SK-N-SH (cell line): ENCODE data around the gene SCARF1. TPM values are rescaled to one million over a fixed set of nuclear protein-coding genes. Genes with fewer than 3 reads are reported as not detected.

ENCODE experiments used
- CTCF ChIA-PET: fragments of 300-600, 350-600 bp; formaldehyde crosslinking; extraction: SDS; loops from one replicate; lab custom pipeline; 2021; lab: Yijun Ruan, JAX
- POLR2A ChIA-PET: fragments of 350-600 bp; sonication (Branson Sonifier 250); formaldehyde crosslinking; extraction: SDS; loops from one replicate; lab custom pipeline; 2020; ENCODE audit warnings: antibody characterized with exemption, inconsistent platforms; lab: Yijun Ruan, JAX
- DNase-seq: peaks from one replicate; pipeline ENCODE4 v3.0.0; 2012
- H2AFZ ChIP-seq: fragments of 200-600 bp; sonication (generic); 2 replicates; pipeline ENCODE4 v1.8.1; 2016; ENCODE audit warnings: antibody characterized with exemption, mild to moderate bottlenecking, low read depth
- H3F3A ChIP-seq: fragments of 200-600 bp; sonication (generic); replicated peaks from 2 replicates; pipeline ENCODE3; 2016; ENCODE audit warnings: antibody characterized with exemption, mild to moderate bottlenecking; ENCODE audit not compliant: insufficient read depth
- H3K27ac ChIP-seq, 2 experiments: fragments of 200-500 bp in 1 of 2; fragments of 200-600 bp in 1 of 2; sonication (Bioruptor generic) in 1 of 2; sonication (generic), shearing (Covaris generic) in 1 of 2; 2 replicates each; pipeline versions ENCODE4 v1.5.1 to v1.6.1; 2014 to 2016; ENCODE audit warnings: low read depth in 2 of 2, inconsistent platforms in 1 of 2, low read length in 1 of 2, mild to moderate bottlenecking in 1 of 2, mixed read lengths in 1 of 2
- H3K27me3 ChIP-seq: fragments of 200-600 bp; sonication (generic), shearing (Covaris generic); 2 replicates; pipeline ENCODE4 v1.6.1; 2016; ENCODE audit warnings: mixed run types; ENCODE audit not compliant: insufficient read depth
- H3K36me3 ChIP-seq, 2 experiments: fragments of 200-500 bp in 1 of 2; fragments of 200-600 bp in 1 of 2; sonication (Bioruptor generic) in 1 of 2; sonication (generic) in 1 of 2; replicated peaks in 1 of 2; 2 replicates each; pipeline versions ENCODE3 to v1.5.1; 2014 to 2016; ENCODE audit warnings: low read length in 1 of 2, mild to moderate bottlenecking in 1 of 2; ENCODE audit not compliant: insufficient read depth in 2 of 2, control insufficient read depth in 1 of 2
- H3K4me1 ChIP-seq, 2 experiments: fragments of 200-500 bp in 1 of 2; fragments of 200-600 bp in 1 of 2; sonication (Bioruptor generic) in 1 of 2; sonication (generic), shearing (Covaris generic) in 1 of 2; 2 replicates each; pipeline versions ENCODE4 v1.5.1 to v1.6.1; 2014 to 2016; ENCODE audit warnings: low read depth in 1 of 2, low read length in 1 of 2, mixed run types in 1 of 2; ENCODE audit not compliant: insufficient read depth in 2 of 2, control insufficient read depth in 1 of 2
- H3K4me2 ChIP-seq: fragments of 200-600 bp; sonication (generic), shearing (Covaris generic); 2 replicates; pipeline ENCODE4 v1.6.1; 2017; ENCODE audit warnings: mixed run types
- H3K4me3 ChIP-seq, 2 experiments: fragments of 200-500 bp in 1 of 2; fragments of 200-600 bp in 1 of 2; sonication (Bioruptor generic) in 1 of 2; sonication (generic), shearing (Covaris generic) in 1 of 2; 2 replicates each; pipeline versions ENCODE4 v1.5.1 to v1.8.1; 2014 to 2016; ENCODE audit warnings: low read depth in 2 of 2, inconsistent platforms in 1 of 2, low read length in 1 of 2, mild to moderate bottlenecking in 1 of 2, mixed read lengths in 1 of 2, moderate library complexity in 1 of 2
- H3K79me2 ChIP-seq: fragments of 200-600 bp; sonication (generic); 2 replicates; pipeline ENCODE4 v1.8.1; 2017; ENCODE audit warnings: mild to moderate bottlenecking; ENCODE audit not compliant: insufficient read depth
- H3K9ac ChIP-seq: fragments of 200-600 bp; sonication (generic); 2 replicates; pipeline ENCODE4 v1.6.1; 2017; ENCODE audit warnings: mixed run types
- H3K9me2 ChIP-seq: fragments of 200-600 bp; sonication (generic); 2 replicates; pipeline ENCODE4 v1.6.1; 2017; ENCODE audit warnings: mixed run types
- H3K9me3 ChIP-seq: fragments of 200-600 bp; sonication (generic); 2 replicates; pipeline ENCODE4 v1.6.1; 2017; ENCODE audit warnings: mixed run types, mild to moderate bottlenecking, moderate library complexity
- H4K20me1 ChIP-seq: fragments of 200-600 bp; sonication (generic); 2 replicates; pipeline ENCODE4 v1.6.1; 2017; ENCODE audit warnings: mild to moderate bottlenecking, mixed run types; ENCODE audit not compliant: insufficient read depth
- ELF1 ChIP-seq: IDR thresholded peaks from 2 replicates; pipeline ENCODE4 v1.4.0; 2012
- EP300 ChIP-seq, 2 experiments: IDR thresholded peaks; 2 replicates each; pipeline versions ENCODE4 v1.4.0 to v1.6.1; 2012; ENCODE audit warnings: borderline replicate concordance in 1 of 2, low read depth in 1 of 2, low read length in 1 of 2
- FOXJ3 ChIP-seq: sonication (generic); formaldehyde crosslinking; IDR thresholded peaks from 2 replicates; pipeline ENCODE4 v1.5.1; 2020; ENCODE audit warnings: mild to moderate bottlenecking, missing genetic modification reagents
- FOXM1 ChIP-seq: IDR thresholded peaks from 2 replicates; pipeline ENCODE4 v1.4.0; 2012; ENCODE audit warnings: low read depth, mild to moderate bottlenecking
- JUND ChIP-seq: IDR thresholded peaks from 2 replicates; pipeline ENCODE4 v1.4.0; 2012
- NFIC ChIP-seq: IDR thresholded peaks from 2 replicates; pipeline ENCODE4 v1.4.0; 2012; ENCODE audit warnings: borderline replicate concordance
- NRF1 ChIP-seq: IDR thresholded peaks from 2 replicates; pipeline ENCODE4 v1.6.1; 2012; ENCODE audit warnings: low read depth, mild to moderate bottlenecking, low read length
- RAD21 ChIP-seq: IDR thresholded peaks from 2 replicates; pipeline ENCODE4 v1.6.1; 2012; ENCODE audit warnings: mild to moderate bottlenecking, low read length
- RFX5 ChIP-seq: IDR thresholded peaks from 2 replicates; pipeline ENCODE4 v1.6.1; 2012; ENCODE audit warnings: mild to moderate bottlenecking, improper control_type of control experiment, low read length
- RXRA ChIP-seq: IDR thresholded peaks from 2 replicates; pipeline ENCODE4 v1.4.0; 2012; ENCODE audit warnings: low read depth, mild to moderate bottlenecking, borderline replicate concordance
- TAF1 ChIP-seq: IDR thresholded peaks from 2 replicates; pipeline ENCODE4 v1.6.1; 2012; ENCODE audit warnings: low read depth, mild to moderate bottlenecking, low read length, moderate library complexity, borderline replicate concordance
- TCF12 ChIP-seq: IDR thresholded peaks from 2 replicates; pipeline ENCODE4 v1.4.0; 2012
- WGBS: methylation state at CpG from one replicate; pipeline ENCODE4 v1.1.6; 2017; ENCODE audit warnings: low lambda C conversion rate; 5-methylcytosine and 5-hydroxymethylcytosine counted together
- polyA plus RNA-seq, 3 experiments: library from polyadenylated mRNA; depleted of rRNA; stranded (reverse); fragments of >200 nt; gene quantifications; 2 replicates each; pipeline ENCODE4 v1.2.3, GENCODE V29; 2012
- TF ChIP-seq, protein P1 (sequence below): IDR thresholded peaks from 2 replicates; pipeline ENCODE4 v1.4.0; 2012; ENCODE audit warnings: low read depth, borderline replicate concordance
- TF ChIP-seq, protein P2 (sequence below): fragments of 150-350 bp; IDR thresholded peaks from 2 replicates; pipeline ENCODE4 v1.6.1; 2017; ENCODE audit warnings: antibody characterized with exemption, low read length, low read depth, borderline replicate concordance
- TF ChIP-seq, protein P3 (sequence below): fragments of 200-600 bp; sonication (generic); IDR thresholded peaks from 2 replicates; pipeline ENCODE4 v1.6.1; 2017; ENCODE audit warnings: antibody characterized with exemption, mild to moderate bottlenecking, moderate library complexity

Gene SCARF1
- polyA plus RNA-seq, 1 of the 3 experiments (the other 2 are of a cell fraction) = 0.39 TPM

DNA sequence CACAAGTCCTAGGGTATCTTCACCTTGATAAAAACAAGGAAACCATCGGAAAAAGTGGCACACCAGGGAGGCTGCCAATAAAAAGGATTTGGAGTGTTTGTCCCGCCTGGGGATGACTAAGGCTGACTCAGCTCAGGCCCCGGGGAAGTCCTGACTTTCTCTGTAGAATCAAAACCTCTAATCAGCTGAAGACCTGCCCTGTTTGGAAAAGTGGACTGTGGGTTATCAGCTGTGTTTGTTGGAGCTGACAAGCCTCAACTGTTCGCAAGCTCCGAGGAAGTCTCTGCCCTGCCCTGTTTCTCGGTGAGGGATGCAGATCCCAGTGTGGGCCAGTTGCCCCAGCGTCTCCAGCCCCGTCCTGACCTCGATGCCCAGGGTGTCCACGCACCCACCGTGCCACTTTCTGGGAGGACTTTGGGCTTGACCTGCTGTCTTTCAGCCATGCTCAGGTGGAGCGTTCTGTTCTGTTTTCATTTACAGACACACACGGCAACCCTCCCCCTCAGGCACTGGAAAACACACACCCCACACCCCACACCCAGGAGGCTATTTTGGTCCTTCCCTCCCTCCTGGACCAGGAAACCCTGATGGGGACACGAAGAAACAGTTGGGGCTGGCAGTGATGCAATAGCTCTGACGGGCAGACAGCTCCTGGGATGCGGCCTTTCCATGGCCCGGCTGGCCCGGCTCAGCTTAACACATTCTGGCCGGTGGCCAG is 55.3 kb downstream of the SCARF1 start (continued):
- TF ChIP-seq, protein P1, sequence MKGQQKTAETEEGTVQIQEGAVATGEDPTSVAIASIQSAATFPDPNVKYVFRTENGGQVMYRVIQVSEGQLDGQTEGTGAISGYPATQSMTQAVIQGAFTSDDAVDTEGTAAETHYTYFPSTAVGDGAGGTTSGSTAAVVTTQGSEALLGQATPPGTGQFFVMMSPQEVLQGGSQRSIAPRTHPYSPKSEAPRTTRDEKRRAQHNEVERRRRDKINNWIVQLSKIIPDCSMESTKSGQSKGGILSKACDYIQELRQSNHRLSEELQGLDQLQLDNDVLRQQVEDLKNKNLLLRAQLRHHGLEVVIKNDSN = no peak
- TF ChIP-seq NFIC = peak; percentile 79
- TF ChIP-seq FOXJ3 (CRISPR knock-in tag) = no peak
- TF ChIP-seq RFX5 = no peak
- no peak for TF ChIP-seq FOXM1
- TF ChIP-seq RXRA = peak; percentile 46; the same call in 1 of the 2 replicates
- TF ChIP-seq EP300 (IDR thresholded peaks at IDR 0.05; ENCODE audit: borderline replicate concordance in 1 of 2, low read depth in 1 of 2, low read length in 1 of 2) = peak in 1 of 2 experiments; percentile 30; a peak in 1 of 4 replicates

DNA sequence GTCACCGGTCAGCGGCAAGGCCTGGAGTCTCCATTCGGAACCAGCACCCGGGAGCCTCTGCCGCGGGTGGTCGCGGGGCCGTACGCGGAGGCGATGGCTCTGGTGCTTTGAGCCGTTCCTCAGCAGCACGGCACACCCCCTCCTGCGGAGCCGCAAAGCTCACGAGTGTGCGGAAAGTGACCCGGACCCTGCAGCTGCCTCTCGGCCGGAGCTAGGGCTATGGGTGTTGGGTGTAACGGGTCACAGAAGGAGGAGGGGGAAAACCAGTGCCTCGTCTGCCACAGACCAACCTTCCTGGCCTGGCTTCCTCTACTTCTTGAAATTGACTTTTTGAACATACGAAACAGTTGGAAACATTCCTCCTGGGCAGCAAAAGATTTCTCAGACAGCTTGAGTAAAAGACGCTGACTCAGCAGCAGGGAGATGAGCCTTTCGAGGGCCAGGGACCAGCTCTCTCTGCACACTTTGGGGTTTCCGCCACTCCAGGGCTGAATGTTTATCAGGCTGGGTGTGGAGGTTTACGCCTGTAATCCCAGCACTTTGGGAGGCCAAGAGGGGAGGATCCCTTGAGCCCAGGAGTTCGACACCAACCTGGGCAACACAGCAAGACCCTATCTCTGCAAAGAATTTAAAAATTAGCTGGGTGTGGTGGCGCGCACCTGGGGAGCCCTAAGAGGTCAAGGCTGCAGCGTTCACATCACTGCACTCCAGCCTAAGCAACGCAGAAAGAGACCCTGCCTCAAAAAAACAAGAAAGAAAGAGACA is 56.5 kb downstream of the SCARF1 start:
- Histone ChIP-seq H3F3A (peaks cover 8% of the 10 kb centered on the region), H3K79me2 (no peaks in the 10 kb centered on the region), H4K20me1 (no peaks in the 10 kb centered on the region), H3K36me3 (no peaks in the 10 kb centered on the region), H3K27ac (peak overlapping the region in 1 of 2 experiments; percentile 78; a peak in 1 of 4 replicates), H3K4me1 (peaks cover 0 to 13% of the 10 kb centered on the region in 2 experiments; a peak in 2 of 4 replicates), H3K4me2 (peak overlapping the region; percentile 66; the same call in 1 of the 2 replicates), H3K4me3 (no peak overlapping the region), H3K9me3 (no peaks in the 10 kb centered on the region), H3K27me3 (no peaks in the 10 kb centered on the region), H3K9me2 (no peaks in the 10 kb centered on the region), H2AFZ (no peak overlapping the region), H3K9ac (no peak overlapping the region)
- no peak for DNase-seq
- CTCF ChIA-PET = interaction anchor here (2.3 kb wide), 1 partner anchor 15 kb away, joined by 8 read pairs; no protein-coding TSS in a partner anchor
- WGBS = 93% methylated on average over 17 of the region's 33 CpGs
- POLR2A ChIA-PET = no interaction called here
- TF ChIP-seq TCF12 (no peak), ELF1 (no peak), TAF1 (no peak), RFX5 (no peak), NFIC (no peak), RAD21 (no peak), JUND (no peak), NRF1 (no peak)
- TF ChIP-seq, protein P2, sequence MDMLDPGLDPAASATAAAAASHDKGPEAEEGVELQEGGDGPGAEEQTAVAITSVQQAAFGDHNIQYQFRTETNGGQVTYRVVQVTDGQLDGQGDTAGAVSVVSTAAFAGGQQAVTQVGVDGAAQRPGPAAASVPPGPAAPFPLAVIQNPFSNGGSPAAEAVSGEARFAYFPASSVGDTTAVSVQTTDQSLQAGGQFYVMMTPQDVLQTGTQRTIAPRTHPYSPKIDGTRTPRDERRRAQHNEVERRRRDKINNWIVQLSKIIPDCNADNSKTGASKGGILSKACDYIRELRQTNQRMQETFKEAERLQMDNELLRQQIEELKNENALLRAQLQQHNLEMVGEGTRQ = no peak
- TF ChIP-seq, protein P1 = no peak
- TF ChIP-seq, protein P3, sequence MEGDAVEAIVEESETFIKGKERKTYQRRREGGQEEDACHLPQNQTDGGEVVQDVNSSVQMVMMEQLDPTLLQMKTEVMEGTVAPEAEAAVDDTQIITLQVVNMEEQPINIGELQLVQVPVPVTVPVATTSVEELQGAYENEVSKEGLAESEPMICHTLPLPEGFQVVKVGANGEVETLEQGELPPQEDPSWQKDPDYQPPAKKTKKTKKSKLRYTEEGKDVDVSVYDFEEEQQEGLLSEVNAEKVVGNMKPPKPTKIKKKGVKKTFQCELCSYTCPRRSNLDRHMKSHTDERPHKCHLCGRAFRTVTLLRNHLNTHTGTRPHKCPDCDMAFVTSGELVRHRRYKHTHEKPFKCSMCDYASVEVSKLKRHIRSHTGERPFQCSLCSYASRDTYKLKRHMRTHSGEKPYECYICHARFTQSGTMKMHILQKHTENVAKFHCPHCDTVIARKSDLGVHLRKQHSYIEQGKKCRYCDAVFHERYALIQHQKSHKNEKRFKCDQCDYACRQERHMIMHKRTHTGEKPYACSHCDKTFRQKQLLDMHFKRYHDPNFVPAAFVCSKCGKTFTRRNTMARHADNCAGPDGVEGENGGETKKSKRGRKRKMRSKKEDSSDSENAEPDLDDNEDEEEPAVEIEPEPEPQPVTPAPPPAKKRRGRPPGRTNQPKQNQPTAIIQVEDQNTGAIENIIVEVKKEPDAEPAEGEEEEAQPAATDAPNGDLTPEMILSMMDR = no peak
